Prostate gland (tissue), 2 donors: ENCODE results near the gene MARCKS. TPM values are rescaled to one million over a fixed set of nuclear protein-coding genes. Genes with fewer than 3 reads are reported as not detected.
A peak's percentile ranks its signal among the peaks of the same experiment; 100 is the strongest.

Experiments used
- DNase-seq: peaks from one replicate; pipeline ENCODE4 v3.0.0-alpha.2; 2019; ENCODE audit warnings: low spot score
- H3K27ac ChIP-seq, 2 donors: fragments of 200-600 bp; sonication (generic); 2 replicates each; pipeline ENCODE4 v1.5.1; 2017 to 2019
- H3K27me3 ChIP-seq: fragments of 200-600 bp; sonication (generic); replicated peaks from 2 replicates; pipeline ENCODE4 v1.5.1; 2019; ENCODE audit not compliant: insufficient read depth
- H3K36me3 ChIP-seq, 2 donors: fragments of 200-600 bp; sonication (generic); 1 replicate in 1 of 2; 2 replicates in 1 of 2; pipeline versions ENCODE4 v1.5.1 to v1.8.1; 2017 to 2019
- H3K4me1 ChIP-seq: fragments of 200-600 bp; sonication (generic); replicated peaks from 2 replicates; pipeline ENCODE4 v1.5.1; 2019
- H3K4me3 ChIP-seq, 2 donors: fragments of 200-600 bp; sonication (generic); 2 replicates each; pipeline ENCODE4 v1.5.1; 2017 to 2019
- H3K9me3 ChIP-seq: fragments of 200-600 bp; sonication (generic); 2 replicates; pipeline ENCODE4 v1.5.1; 2017
- POLR2A ChIP-seq: fragments of 450-650 bp; IDR thresholded peaks from one replicate; pipeline ENCODE4 v1.6.1; 2016; ENCODE audit warnings: antibody characterized with exemption, mild to moderate bottlenecking
- POLR2AphosphoS5 ChIP-seq: sonication (generic); formaldehyde crosslinking; IDR thresholded peaks from one replicate; pipeline ENCODE4 v1.6.1; 2017; ENCODE audit warnings: antibody characterized with exemption
- WGBS: methylation state at CpG from one replicate; pipeline ENCODE4 v1.1.5; 2018; 5-methylcytosine and 5-hydroxymethylcytosine counted together
- intact Hi-C: fragments of 100-400 bp; cut with DNase I; formaldehyde crosslinking; loops from one replicate; pipeline ENCODE4 v1.14.2; 2022
- total RNA-seq, 2 donors: library from RNA; depleted of rRNA; stranded (reverse); fragments of >200 nt; gene quantifications; one replicate each; pipeline ENCODE4 v1.1.0, GENCODE V29; 2016
- TF ChIP-seq, protein P1 (sequence below), 4 experiments: fragments of 200-600 bp in 2 of 4; fragments of 450-650 bp in 2 of 4; sonication (generic) in 2 of 4; IDR thresholded peaks; 1 replicate in 3 of 4; 2 replicates in 1 of 4; pipeline ENCODE4 v1.5.1; 2016 to 2019; ENCODE audit warnings: antibody characterized with exemption in 4 of 4, mild to moderate bottlenecking in 2 of 4, moderate library complexity in 2 of 4

MARCKS gene
- total RNA-seq, 2 donors from 2014 or later: 96.2 to 190 TPM

DNA sequence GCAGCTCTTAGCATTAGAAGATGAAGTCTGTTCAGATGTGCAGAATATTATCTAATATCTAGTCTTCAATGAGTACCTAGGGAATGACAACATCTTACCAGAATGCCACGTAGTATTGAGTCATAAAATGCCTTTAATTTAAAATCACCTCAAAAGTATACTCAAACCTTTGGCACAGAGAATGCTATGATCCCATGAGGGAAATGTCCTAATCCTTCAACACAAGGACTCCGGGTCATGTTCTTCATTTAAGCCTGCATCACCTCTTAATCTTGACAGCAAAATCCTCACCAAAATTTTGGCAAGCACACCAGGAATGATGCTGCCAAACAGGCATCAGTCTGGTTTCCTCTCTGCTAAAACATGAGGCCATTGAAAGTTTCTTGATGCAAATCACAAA is 23.6 kb upstream of the MARCKS start:
- Histone ChIP-seq H3K4me1 (no peaks in the 10 kb centered on the region), H3K27me3 (no peaks in the 10 kb centered on the region), H3K9me3 (no peaks in the 10 kb centered on the region), H3K27ac (no peak overlapping the region), H3K36me3 (no peaks in the 10 kb centered on the region), H3K4me3 (no peak overlapping the region)
- TF ChIP-seq, protein P1, sequence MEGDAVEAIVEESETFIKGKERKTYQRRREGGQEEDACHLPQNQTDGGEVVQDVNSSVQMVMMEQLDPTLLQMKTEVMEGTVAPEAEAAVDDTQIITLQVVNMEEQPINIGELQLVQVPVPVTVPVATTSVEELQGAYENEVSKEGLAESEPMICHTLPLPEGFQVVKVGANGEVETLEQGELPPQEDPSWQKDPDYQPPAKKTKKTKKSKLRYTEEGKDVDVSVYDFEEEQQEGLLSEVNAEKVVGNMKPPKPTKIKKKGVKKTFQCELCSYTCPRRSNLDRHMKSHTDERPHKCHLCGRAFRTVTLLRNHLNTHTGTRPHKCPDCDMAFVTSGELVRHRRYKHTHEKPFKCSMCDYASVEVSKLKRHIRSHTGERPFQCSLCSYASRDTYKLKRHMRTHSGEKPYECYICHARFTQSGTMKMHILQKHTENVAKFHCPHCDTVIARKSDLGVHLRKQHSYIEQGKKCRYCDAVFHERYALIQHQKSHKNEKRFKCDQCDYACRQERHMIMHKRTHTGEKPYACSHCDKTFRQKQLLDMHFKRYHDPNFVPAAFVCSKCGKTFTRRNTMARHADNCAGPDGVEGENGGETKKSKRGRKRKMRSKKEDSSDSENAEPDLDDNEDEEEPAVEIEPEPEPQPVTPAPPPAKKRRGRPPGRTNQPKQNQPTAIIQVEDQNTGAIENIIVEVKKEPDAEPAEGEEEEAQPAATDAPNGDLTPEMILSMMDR (IDR thresholded peaks at IDR 0.05): no peak
- TF ChIP-seq POLR2AphosphoS5 (no peak), POLR2A (no peak)
- WGBS: 64% methylated on average over 2 of the region's 2 CpGs
- intact Hi-C loops: no loop called here
- DNase-seq: no peak

- 72% methylated on average over 2 of the region's 2 CpGs for WGBS
- H3K9me3 ChIP-seq: no peaks in the 10 kb centered on the region
- H3K4me3 ChIP-seq: no peak overlapping the region
- no peaks in the 10 kb centered on the region for H3K4me1 ChIP-seq
- H3K27ac ChIP-seq: peak overlapping the region in 1 of 2 donors; percentile 28
- TF ChIP-seq, protein P1 (IDR thresholded peaks at IDR 0.05): no peak
- TF ChIP-seq POLR2AphosphoS5 (no peak), POLR2A (no peak)
- intact Hi-C loops: no loop called here
- no peaks in the 10 kb centered on the region for H3K27me3 ChIP-seq
- H3K36me3 ChIP-seq: no peaks in the 10 kb centered on the region
- no peak for DNase-seq
These were observed 20.0 kb upstream of the MARCKS start for GRCh38 chr6:113837170-113837569.

- no peaks in the 10 kb centered on the region for H3K36me3 ChIP-seq
- no peaks in the 10 kb centered on the region for H3K27me3 ChIP-seq
- H3K9me3 ChIP-seq: no peaks in the 10 kb centered on the region
- DNase-seq: no peak
- WGBS: 0% methylated on average over 1 of the region's 1 CpG
- no peak overlapping the region for H3K4me3 ChIP-seq
- no peaks in the 10 kb centered on the region for H3K4me1 ChIP-seq
- no peak overlapping the region for H3K27ac ChIP-seq
- intact Hi-C loops: no loop called here
- TF ChIP-seq POLR2A (no peak), POLR2AphosphoS5 (no peak)
- TF ChIP-seq, protein P1 (IDR thresholded peaks at IDR 0.05): no peak
These were observed 15.0 kb upstream of the MARCKS start for GRCh38 chr6:113842165-113842564.

DNA sequence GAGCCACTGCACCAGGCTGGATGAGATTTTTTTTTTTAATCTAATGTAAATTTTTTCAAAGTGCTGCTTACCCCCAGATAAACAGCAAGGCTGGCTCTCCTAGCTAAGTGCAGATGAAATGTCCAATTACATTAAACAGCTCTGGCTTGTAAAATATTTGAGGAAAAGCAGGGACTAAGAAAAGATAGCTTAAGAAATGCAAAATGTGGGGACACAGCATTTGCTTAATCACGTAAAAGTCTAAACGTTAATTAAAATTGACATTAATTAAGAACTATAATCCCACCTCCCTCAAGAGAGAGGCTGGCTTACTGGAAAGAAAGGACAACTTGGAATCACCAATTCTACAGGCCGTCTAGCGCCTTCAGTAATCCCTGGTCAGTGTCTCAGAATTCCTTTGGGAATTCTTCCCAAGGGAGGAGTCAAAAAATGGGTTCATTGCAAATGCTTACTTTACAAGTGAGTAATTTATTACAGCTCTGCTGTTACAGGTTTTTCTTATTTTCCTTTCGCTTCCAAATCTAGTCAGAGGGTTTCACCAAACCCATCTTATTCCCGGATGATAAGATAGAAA is 13.6 kb upstream of the MARCKS start:
- Histone ChIP-seq H3K27ac (no peak overlapping the region), H3K9me3 (no peaks in the 10 kb centered on the region), H3K27me3 (no peaks in the 10 kb centered on the region), H3K4me1 (no peaks in the 10 kb centered on the region), H3K36me3 (no peaks in the 10 kb centered on the region), H3K4me3 (no peak overlapping the region)
- intact Hi-C loops: no loop called here
- TF ChIP-seq POLR2AphosphoS5 (no peak), POLR2A (no peak)
- TF ChIP-seq, protein P1 (IDR thresholded peaks at IDR 0.05): no peak
- DNase-seq: no peak
- 88% methylated on average over 6 of the region's 6 CpGs for WGBS

DNA sequence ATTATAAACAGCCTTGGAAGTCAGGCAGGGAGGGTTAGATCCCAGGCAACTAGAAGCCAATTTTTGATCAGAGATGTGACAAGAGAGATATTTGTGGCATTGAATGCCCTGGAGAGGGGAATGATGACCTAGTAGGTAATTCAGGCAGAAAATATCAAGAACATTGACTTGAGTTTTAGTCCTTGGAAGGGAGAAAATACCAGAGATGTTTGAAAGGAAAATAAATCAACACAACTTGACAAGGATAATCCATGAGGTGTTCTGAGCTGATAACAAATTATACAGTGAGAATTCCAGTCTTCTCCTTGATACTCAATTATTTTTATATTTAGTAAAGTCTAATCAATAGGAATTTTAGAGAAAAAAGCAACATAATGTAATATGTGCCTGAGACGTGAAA is 10.6 kb upstream of the MARCKS start:
- 100% methylated on average over 1 of the region's 1 CpG for WGBS
- H3K27me3 ChIP-seq: no peaks in the 10 kb centered on the region

More for the DNA sequence above, 10.6 kb upstream of the MARCKS start:
- Histone ChIP-seq H3K36me3 (no peaks in the 10 kb centered on the region), H3K4me1 (no peaks in the 10 kb centered on the region), H3K27ac (no peak overlapping the region), H3K4me3 (no peak overlapping the region), H3K9me3 (no peaks in the 10 kb centered on the region)
- TF ChIP-seq POLR2AphosphoS5 (no peak), POLR2A (no peak)
- TF ChIP-seq, protein P1 (IDR thresholded peaks at IDR 0.05): no peak
- intact Hi-C loops: no loop called here
- no peak for DNase-seq
